HG03097 (cell line): ENCODE data around the gene XAGE3.
"Not testable (repeated sequence)": the region's sequence is repeated elsewhere in the genome, so short reads cannot be mapped to it uniquely, and the experiment has no call there.

Source experiments
- ATAC-seq: cut with Tn5 transposase; IDR thresholded peaks from one replicate; pipeline ENCODE4 v1.9.1; 2021; ENCODE audit not compliant: unreplicated experiment, low FRiP score

The XAGE3 gene

GRCh38 chrX:52852110-52852860 is 15.6 kb downstream of the XAGE3 start:
- ATAC-seq, result no peak

GRCh38 chrX:52843619-52844018 is 24.3 kb downstream of the XAGE3 start:
- not testable (repeated sequence) for ATAC-seq

GRCh38 chrX:52839137-52839536 is 28.7 kb downstream of the XAGE3 start:
- no peak for ATAC-seq

- no peak for ATAC-seq
Measured at GRCh38 chrX:52830551-52830950, 37.3 kb downstream of the XAGE3 start.

GRCh38 chrX:52824608-52825007 is 43.3 kb downstream of the XAGE3 start:
- ATAC-seq, result no peak

GRCh38 chrX:52821079-52821760 is 46.7 kb downstream of the XAGE3 start:
- no peak for ATAC-seq

GRCh38 chrX:52819788-52820187 is 48.1 kb downstream of the XAGE3 start:
- no peak for ATAC-seq
